HG02973 (cell line): ENCODE results near the gene INSL3.

Experiments
- ATAC-seq: cut with Tn5 transposase; IDR thresholded peaks from one replicate; pipeline ENCODE4 v1.9.1; 2021; ENCODE audit warnings: moderate library complexity; ENCODE audit not compliant: unreplicated experiment

The INSL3 gene, protein sequence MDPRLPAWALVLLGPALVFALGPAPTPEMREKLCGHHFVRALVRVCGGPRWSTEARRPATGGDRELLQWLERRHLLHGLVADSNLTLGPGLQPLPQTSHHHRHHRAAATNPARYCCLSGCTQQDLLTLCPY

GRCh38 chr19:17821190-17821589, at the start of gene INSL3:
Gene INSL3, minus strand, starts transcription at chr19:17821519. Its CDS starts 13 bp downstream, at chr19:17821506.
- no peak for ATAC-seq

DNA sequence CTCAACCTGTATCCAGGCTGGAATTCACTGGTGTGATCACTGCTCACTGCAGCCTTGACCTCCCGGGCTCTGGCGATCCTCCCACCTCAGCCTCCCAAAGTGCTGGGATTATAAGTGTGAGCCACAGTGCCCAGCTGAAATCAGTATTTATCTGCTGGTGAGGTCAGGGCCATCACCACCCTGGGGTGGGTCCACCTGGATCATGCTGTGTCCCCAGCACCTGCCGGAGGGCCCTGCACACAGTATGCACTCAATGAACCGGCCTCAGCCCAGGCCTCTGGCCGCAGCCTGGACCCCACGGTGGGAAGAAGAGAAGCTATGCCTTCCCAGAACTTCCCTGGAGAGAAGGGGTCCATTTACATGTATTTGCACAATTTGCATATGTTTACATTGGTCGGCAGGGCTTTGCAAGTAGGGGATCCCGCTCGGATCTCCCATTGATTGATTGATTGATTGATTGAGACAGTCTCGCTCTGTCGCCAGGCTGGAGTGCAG, 47.8 kb upstream of the INSL3 start:
- no peak for ATAC-seq

DNA sequence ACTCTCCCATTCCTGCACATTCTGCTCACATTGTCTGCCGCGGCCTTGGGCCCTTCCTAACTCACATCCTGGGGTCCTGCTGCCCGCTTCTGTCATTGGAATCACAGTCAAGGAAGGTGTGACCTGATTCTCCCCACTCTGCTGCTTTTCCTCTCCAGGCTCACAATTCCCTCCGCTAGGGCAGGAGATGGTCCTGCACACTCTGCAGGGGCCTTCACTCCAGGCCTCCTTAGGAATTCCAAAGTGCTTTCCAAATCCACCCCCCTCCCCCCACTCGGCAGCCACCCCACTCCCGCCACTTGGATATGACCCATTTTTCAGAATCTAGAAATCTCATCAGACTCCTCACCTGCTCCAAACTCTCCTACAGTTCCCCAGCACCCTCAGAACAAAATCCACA, 47.4 kb upstream of the INSL3 start:
- no peak for ATAC-seq

DNA sequence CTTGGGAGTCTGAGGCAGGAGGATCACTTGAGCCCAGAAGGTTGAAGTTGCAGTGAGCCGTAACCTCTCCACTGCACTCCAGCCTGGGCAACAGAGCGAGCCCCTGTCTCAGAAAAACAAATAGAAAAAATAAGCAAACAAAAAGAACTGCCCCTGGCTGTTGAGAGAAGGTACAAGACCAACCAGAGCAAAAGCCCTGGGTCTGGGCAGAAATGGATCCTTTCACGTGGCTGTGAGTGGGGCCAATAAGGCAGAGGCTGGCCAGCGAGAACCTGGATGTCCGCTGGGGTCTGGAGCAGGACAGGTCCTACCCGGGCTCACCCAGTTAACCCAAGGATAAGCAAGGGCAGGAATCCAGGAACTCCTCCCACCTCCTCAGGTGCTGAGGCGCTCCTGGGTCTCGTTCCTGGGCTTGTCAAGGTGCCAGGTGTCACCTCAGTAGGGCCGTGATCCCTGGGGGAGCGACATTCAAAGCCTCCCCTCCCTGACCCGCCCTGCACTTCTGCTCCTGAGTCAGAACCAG, 45.7 kb upstream of the INSL3 start:
- ATAC-seq: no peak

GRCh38 chr19:17866312-17866963, 45.1 kb upstream of the INSL3 start:
- ATAC-seq: no peak

- no peak for ATAC-seq
Observed at GRCh38 chr19:17865364-17866311, 44.3 kb upstream of the INSL3 start.

- ATAC-seq: no peak
Observed at GRCh38 chr19:17863520-17864182, 42.3 kb upstream of the INSL3 start.

GRCh38 chr19:17862711-17863519, 41.6 kb upstream of the INSL3 start:
- ATAC-seq: no peak

DNA sequence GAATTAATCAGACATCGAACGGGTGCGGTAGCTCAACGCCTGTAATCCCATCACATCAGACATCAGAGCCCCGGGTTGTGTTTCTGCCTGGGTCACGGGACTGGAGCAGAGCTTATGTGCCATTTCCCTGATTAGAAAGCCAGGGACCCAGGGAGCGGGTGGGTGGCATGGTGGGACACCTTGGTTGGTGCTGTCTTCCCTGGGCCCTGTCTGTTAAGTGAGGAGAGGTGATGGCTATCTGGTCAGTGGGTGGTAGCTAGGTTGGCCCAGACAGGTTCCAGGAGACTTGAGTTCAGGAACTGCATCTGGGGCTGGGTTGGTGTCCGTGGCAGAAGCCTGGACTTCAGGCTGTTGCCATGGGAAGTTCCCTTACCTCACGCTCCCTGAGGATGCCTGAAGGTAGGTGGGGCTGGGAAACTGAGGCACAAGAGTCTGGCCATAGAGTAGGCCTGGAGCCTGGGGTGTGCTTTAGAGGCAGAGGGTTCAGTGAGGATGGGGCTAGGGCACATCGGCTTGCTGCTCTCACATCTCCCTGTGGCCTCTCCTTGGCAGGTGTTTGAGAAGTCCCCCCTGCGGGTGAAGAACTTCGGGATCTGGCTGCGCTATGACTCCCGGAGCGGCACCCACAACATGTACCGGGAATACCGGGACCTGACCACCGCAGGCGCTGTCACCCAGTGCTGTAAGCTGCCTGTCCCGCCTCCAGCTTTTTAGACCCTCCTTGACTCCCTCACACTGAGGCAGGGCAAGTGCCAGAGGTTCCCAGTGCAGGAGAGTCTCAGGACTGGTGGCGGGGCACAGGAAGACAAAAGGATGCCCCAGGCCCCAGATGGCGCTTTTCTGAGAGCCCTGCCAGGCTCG, 40.5 kb upstream of the INSL3 start:
- ATAC-seq: no peak

DNA sequence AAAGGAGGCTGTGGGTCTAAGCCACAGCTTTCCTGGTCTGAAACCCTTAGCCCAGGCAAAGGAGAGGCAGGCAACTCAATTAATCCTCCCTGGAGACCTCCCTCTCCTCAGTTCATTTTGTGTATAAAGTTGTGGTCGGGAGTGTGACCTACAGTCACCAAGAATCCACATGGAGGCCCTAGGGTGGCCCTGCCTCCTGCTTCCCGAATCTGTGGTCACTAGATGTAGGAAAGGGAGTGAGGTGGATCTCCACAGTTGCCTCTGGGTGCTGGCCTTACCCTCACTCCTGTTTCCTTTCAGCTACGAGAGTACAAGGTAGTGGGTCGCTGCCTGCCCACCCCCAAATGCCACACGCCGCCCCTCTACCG, 39.7 kb upstream of the INSL3 start:
- ATAC-seq: no peak

DNA sequence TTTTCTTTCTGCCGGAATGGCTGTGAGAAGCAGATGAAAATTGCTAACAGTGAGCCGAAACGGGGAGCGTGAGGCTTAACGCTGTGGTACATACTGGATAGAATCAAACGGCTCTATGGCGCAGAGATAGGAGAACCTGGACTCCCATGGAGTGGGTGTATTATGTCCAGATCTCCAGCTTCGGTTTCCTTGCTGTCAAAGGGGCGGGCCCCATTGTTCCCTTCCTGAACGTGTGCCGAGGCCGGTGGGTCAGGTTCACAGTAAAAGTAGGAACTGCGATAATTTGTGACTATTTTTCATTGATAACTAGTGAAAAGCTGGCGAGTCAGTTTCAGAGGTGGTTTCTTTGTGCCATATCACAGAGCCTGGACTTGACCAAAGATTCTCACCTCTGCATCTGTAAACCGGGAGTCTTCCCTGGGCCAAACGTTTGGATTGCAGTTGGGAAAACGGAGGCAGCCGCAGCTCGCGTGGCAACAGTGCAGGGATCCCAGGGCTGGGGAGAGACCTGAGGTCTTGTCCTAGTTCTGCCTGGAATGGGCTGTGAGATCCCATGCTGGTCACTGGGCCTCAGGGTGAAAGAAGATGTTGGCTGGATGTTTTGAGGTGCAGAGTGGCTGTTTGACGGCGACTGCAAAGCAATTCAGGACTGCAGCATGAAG, 39.1 kb upstream of the INSL3 start:
- ATAC-seq: no peak

GRCh38 chr19:17859533-17860330, 38.4 kb upstream of the INSL3 start, which contains the start of gene RPL18A:
Gene RPL18A, plus strand, starts transcription at chr19:17859910. Its CDS starts 47 bp downstream, at chr19:17859957.
- peak; percentile 89 for ATAC-seq

DNA sequence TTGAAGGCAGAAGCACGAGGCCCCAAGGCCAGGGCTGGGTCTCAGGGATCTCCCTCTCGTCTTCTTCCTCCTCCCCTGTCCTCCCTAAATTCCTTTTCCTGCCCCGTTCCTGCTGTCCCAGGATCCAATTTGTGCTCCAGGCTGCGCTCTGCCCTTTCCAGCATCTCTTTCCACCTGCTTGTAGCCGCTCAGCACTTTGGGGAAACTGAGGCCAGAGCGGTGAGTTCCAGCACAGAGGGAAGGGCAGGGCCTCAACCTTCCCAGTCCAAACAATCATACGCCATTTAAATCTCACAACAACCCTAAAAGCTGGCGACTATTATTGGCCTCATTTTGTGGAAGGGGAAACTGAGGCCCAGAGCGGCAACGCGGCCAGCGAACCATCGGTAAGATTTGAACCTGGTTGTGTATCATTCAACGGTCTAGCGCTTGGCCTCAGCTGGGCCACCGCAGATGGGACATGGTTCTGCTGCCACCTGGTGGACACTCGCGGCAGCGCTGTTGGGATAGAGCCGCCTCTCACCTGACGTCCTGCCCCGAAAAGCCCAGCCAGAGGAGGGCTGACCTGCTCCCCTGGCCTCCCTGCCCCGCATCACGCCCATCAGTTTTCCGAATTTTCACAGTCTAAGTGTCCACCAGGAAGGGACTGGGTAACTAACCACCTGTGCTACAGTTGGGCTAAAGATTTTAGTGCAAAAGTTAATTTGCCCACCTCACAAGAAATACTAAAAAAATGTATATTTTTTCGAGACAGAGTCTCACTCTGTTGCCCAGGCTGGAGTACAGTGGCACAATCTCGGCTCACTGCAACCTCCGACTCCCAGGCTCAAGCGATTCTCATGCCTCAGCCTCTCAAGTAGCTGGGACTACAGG, 34.2 kb upstream of the INSL3 start:
- ATAC-seq: no peak

- no peak for ATAC-seq
Observed at GRCh38 chr19:17854061-17854460, 32.7 kb upstream of the INSL3 start.

DNA sequence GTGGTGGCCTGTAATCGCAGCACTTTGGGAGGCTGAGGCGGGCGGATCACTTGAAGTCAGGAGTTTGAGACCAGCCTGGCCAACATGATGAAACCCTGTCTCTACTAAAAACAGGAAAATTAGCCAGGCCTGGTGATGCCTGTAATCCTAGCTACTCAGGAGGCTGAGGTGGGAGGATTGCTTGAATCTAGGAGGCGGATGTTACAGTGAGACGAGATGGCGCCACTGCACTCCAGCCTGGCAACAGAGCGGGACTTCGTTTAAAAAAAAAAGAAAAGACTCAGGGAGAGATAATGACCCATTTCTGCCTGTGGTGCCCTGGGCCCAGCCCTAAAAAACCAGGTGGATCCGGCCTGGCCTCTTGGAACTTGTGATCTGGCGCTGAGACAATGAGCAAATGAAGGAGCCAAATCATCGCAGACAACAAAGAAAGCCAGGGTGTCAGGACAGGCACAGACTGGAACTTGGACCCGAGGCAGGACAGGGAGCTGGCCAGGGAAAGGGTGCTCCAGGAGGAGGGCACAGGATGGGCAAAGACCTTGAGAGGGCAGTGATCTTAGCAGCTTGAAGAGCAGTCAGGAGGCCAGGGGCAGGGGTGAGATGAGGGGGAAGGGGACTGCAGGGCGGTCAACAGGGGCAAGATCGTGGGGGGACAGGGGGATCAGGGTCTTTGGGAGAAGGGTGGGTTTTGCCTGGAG, 27.4 kb upstream of the INSL3 start:
- ATAC-seq: no peak
